Natural killer cell (primary cell): Measurements from ENCODE around the gene C16orf96. TPM values are rescaled to one million over a fixed set of nuclear protein-coding genes. Genes with fewer than 3 reads are reported as not detected.

Experiments used
- ATAC-seq, 3 donors: fragments of 150-1000 bp in 2 of 3; fragments of 200-7000 bp in 1 of 3; cut with Tn5 transposase; 1 replicate in 1 of 3; 2 replicates in 2 of 3; pipeline ENCODE4 v1.10.0; 2021; ENCODE audit warnings: mild to moderate bottlenecking in 2 of 3, moderate library complexity in 2 of 3
- DNase-seq, 2 donors: peaks; one replicate each; pipeline versions ENCODE4 v3.0.0 to v3.0.0-alpha.2; 2013 to 2021; ENCODE audit warnings: mixed read lengths in 1 of 2
- H3K27ac ChIP-seq: one replicate; pipeline ENCODE4 v1.5.1; 2013; ENCODE audit warnings: mild to moderate bottlenecking, low read length
- H3K27me3 ChIP-seq: one replicate; pipeline ENCODE4 v1.6.1; 2013; ENCODE audit warnings: low read length; ENCODE audit not compliant: control insufficient read depth, insufficient read depth
- H3K36me3 ChIP-seq: one replicate; pipeline ENCODE4 v1.6.1; 2013; ENCODE audit warnings: low read length; ENCODE audit not compliant: control insufficient read depth, insufficient read depth
- H3K4me1 ChIP-seq: one replicate; pipeline ENCODE4 v1.6.1; 2013; ENCODE audit warnings: low read length; ENCODE audit not compliant: control insufficient read depth, insufficient read depth
- H3K4me3 ChIP-seq: one replicate; pipeline ENCODE4 v1.5.1; 2013; ENCODE audit warnings: low read length
- H3K9me3 ChIP-seq: one replicate; pipeline ENCODE4 v1.6.1; 2013; ENCODE audit warnings: low read length; ENCODE audit not compliant: control insufficient read depth, insufficient read depth
- H3K27ac Mint-ChIP-seq, 2 donors: one replicate each; pipeline ENCODE4 v1.8.0; 2022; ENCODE audit warnings: mild to moderate bottlenecking in 2 of 2, mixed read lengths in 2 of 2, moderate library complexity in 1 of 2
- H3K27me3 Mint-ChIP-seq, 2 donors: one replicate each; pipeline ENCODE4 v1.8.0; 2022; ENCODE audit warnings: low read depth in 2 of 2, mixed read lengths in 2 of 2
- H3K36me3 Mint-ChIP-seq: one replicate; pipeline ENCODE4 v1.8.0; 2022; ENCODE audit warnings: mixed read lengths
- H3K4me1 Mint-ChIP-seq, 2 donors: one replicate each; pipeline ENCODE4 v1.8.0; 2022; ENCODE audit warnings: mixed read lengths in 2 of 2
- H3K4me3 Mint-ChIP-seq: one replicate; pipeline ENCODE4 v1.8.0; 2022; ENCODE audit warnings: mild to moderate bottlenecking, moderate library complexity, mixed read lengths
- H3K9me3 Mint-ChIP-seq, 2 donors: one replicate each; pipeline ENCODE4 v1.8.0; 2022; ENCODE audit warnings: mixed read lengths in 2 of 2
- WGBS: methylation state at CpG from one replicate; pipeline ENCODE4 v1.1.7; 2013; ENCODE audit warnings: missing lambda C conversion rate; ENCODE audit not compliant: insufficient coverage; 5-methylcytosine and 5-hydroxymethylcytosine counted together
- intact Hi-C: fragments of 100-400 bp; cut with micrococcal nuclease; formaldehyde crosslinking; loops from one replicate; pipeline ENCODE4 v1.14.2; 2022
- total RNA-seq, 4 donors: library from RNA; stranded (reverse); fragments of 120-200 nt in 1 of 4; gene quantifications; one replicate each; pipeline versions ENCODE4 v1.2.3 to v1.2.4, GENCODE V29; 2013 to 2022
- TF ChIP-seq, protein P1 (sequence below): fragments of 200-600 bp; IDR thresholded peaks from one replicate; pipeline ENCODE4 v1.8.0; 2022; ENCODE audit warnings: antibody characterized with exemption

The C16orf96 gene
- total RNA-seq, 3 donors from 2014 or later (not counting 1 experiment from before 2014, with no cell fraction given) = 0.35 to 0.61 (median 0.43) TPM

DNA sequence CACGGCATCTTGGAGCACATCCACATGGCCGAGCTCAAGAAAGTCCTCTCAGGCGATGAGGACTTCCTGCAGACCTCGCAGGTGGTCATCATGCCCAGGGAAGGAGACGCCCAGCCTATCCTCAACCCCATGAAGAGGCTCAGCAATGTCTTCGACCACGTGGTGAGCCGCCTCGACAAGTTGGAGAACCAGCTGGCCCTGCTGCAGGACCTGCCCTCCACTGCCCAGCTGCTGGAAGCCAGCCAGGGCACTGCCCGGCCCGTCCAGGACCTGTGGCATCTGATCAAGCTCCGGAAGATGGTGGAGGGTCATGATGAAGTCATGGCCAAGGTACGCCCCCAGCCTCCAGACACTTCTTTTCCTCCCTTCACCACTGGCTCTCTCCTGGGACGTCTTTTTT, 440 bp downstream of the C16orf96 start:
- Histone ChIP-seq H3K4me3 (no peak overlapping the region), H3K9me3 (no peaks in the 10 kb centered on the region), H3K36me3 (no peaks in the 10 kb centered on the region), H3K27me3 (no peaks in the 10 kb centered on the region), H3K27ac (no peak overlapping the region), H3K4me1 (no peaks in the 10 kb centered on the region)
- Mint-ChIP-seq H3K36me3 (no peaks in the 10 kb centered on the region), H3K9me3 (no peaks in the 10 kb centered on the region), H3K27ac (no peak overlapping the region), H3K27me3 (peaks cover 0 to 2% of the 10 kb centered on the region in 2 donors), H3K4me3 (no peak overlapping the region), H3K4me1 (no peaks in the 10 kb centered on the region)
- intact Hi-C loops = no loop called here
- DNase-seq = no peak
- no peak for ATAC-seq
- 89% methylated on average over 14 of the region's 14 CpGs for WGBS
- TF ChIP-seq, protein P1, sequence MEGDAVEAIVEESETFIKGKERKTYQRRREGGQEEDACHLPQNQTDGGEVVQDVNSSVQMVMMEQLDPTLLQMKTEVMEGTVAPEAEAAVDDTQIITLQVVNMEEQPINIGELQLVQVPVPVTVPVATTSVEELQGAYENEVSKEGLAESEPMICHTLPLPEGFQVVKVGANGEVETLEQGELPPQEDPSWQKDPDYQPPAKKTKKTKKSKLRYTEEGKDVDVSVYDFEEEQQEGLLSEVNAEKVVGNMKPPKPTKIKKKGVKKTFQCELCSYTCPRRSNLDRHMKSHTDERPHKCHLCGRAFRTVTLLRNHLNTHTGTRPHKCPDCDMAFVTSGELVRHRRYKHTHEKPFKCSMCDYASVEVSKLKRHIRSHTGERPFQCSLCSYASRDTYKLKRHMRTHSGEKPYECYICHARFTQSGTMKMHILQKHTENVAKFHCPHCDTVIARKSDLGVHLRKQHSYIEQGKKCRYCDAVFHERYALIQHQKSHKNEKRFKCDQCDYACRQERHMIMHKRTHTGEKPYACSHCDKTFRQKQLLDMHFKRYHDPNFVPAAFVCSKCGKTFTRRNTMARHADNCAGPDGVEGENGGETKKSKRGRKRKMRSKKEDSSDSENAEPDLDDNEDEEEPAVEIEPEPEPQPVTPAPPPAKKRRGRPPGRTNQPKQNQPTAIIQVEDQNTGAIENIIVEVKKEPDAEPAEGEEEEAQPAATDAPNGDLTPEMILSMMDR = no peak

GRCh38 chr16:4557973-4558372, 1.8 kb downstream of the C16orf96 start:
- no peak overlapping the region for H3K27ac Mint-ChIP-seq
- H3K4me1 ChIP-seq = no peaks in the 10 kb centered on the region
- no peaks in the 10 kb centered on the region for H3K9me3 Mint-ChIP-seq
- 91% methylated on average over 10 of the region's 10 CpGs for WGBS
- no peak for DNase-seq
- no peak overlapping the region for H3K27ac ChIP-seq
- no peaks in the 10 kb centered on the region for H3K27me3 ChIP-seq
- intact Hi-C loops = no loop called here
- H3K9me3 ChIP-seq = no peaks in the 10 kb centered on the region
- H3K36me3 Mint-ChIP-seq = no peaks in the 10 kb centered on the region
- no peak overlapping the region for H3K4me3 ChIP-seq
- TF ChIP-seq, protein P1 = no peak
- no peak overlapping the region for H3K4me3 Mint-ChIP-seq
- H3K36me3 ChIP-seq = no peaks in the 10 kb centered on the region
- H3K27me3 Mint-ChIP-seq = peaks cover 0 to 2% of the 10 kb centered on the region in 2 donors
- no peaks in the 10 kb centered on the region for H3K4me1 Mint-ChIP-seq
- no peak for ATAC-seq

DNA sequence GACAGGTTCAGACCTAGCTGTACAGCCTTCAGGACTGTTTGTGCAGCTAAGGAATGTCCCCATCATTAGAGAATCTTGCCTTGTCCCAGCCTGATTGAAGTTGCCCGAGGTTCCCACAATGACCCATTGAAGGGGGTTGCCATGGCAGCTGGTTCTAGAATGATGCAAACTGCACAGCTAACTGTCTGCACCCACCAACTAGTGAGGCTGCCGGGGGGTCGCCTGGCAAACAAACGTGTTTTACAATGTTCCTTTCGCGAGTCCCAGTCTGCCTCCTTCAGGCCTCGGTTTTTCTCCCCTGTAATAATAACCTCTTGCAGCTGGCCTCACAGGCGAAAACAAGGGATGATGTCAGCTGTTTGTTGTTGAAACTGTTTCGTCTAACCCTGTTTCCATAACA, 5.5 kb downstream of the C16orf96 start:
- Histone ChIP-seq H3K4me1 (no peaks in the 10 kb centered on the region), H3K9me3 (no peaks in the 10 kb centered on the region), H3K4me3 (no peak overlapping the region), H3K27ac (no peak overlapping the region), H3K36me3 (no peaks in the 10 kb centered on the region), H3K27me3 (no peaks in the 10 kb centered on the region)
- intact Hi-C loops = no loop called here
- H3K27me3 Mint-ChIP-seq = peaks cover 0 to 2% of the 10 kb centered on the region in 2 donors
- H3K4me3 Mint-ChIP-seq = no peak overlapping the region
- H3K27ac Mint-ChIP-seq = no peak overlapping the region
- H3K4me1 Mint-ChIP-seq = no peaks in the 10 kb centered on the region
- ATAC-seq (no peak), DNase-seq (no peak)
- TF ChIP-seq, protein P1 = no peak
- no peaks in the 10 kb centered on the region for H3K9me3 Mint-ChIP-seq
- WGBS = 90% methylated on average over 9 of the region's 9 CpGs
- H3K36me3 Mint-ChIP-seq = no peaks in the 10 kb centered on the region

DNA sequence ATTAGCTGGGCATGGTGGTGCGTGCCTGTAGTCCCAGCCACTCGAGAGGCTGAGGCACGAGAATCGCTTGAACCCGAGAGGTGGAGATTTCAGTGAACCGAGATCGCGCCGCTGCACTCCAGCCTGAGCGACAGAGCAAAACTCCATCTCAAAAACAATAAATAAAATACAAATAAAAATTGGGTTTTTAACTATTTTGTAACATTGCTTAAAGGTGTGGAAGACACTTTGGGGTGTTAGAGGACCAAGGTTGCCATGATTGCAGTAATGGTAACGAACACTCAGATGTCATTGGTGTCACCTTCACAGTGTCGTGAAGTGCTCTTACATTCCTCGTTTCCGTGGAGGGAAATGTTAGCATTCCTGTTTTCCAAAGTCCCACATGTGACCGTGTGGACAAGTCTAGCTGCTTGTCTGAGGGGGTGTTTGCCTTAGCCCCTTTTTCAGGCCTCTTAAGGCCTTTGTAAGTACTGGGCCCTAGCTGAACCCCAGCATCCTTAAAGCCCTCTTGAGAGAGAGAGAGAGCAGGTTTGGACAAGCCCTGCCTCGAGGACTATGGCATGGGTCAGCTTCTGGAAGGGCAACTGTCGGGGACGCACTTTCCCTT, 8.6 kb downstream of the C16orf96 start:
- no peaks in the 10 kb centered on the region for H3K36me3 Mint-ChIP-seq
- Histone ChIP-seq H3K4me3 (no peak overlapping the region), H3K27me3 (no peaks in the 10 kb centered on the region), H3K36me3 (no peaks in the 10 kb centered on the region), H3K9me3 (no peaks in the 10 kb centered on the region), H3K4me1 (no peaks in the 10 kb centered on the region), H3K27ac (no peak overlapping the region)
- no peaks in the 10 kb centered on the region for H3K4me1 Mint-ChIP-seq
- no peak for ATAC-seq
- H3K27ac Mint-ChIP-seq = no peak overlapping the region
- H3K9me3 Mint-ChIP-seq = no peaks in the 10 kb centered on the region
- DNase-seq = no peak
- H3K4me3 Mint-ChIP-seq = no peak overlapping the region
- H3K27me3 Mint-ChIP-seq = no peaks in the 10 kb centered on the region
- TF ChIP-seq, protein P1 = no peak
- intact Hi-C loops = no loop called here
- WGBS = 92% methylated on average over 13 of the region's 18 CpGs
